HL-60 (cell line): Measurements from ENCODE around the gene CHIT1.

Source experiments
- GABPA ChIP-seq: IDR thresholded peaks from 2 replicates; pipeline ENCODE4 v1.6.1; 2012; ENCODE audit warnings: low read depth
- POLR2AphosphoS5 ChIP-seq: IDR thresholded peaks from 2 replicates; pipeline ENCODE4 v1.6.1; 2012; ENCODE audit warnings: low read depth
- SPI1 ChIP-seq: IDR thresholded peaks from 2 replicates; pipeline ENCODE4 v1.6.1; 2012; ENCODE audit warnings: low read depth, mild to moderate bottlenecking, borderline replicate concordance
- TF ChIP-seq, protein P1 (sequence below): IDR thresholded peaks from one replicate; pipeline ENCODE4 v1.5.1; 2011; ENCODE audit warnings: low read length, control low read depth, inconsistent platforms; ENCODE audit not compliant: insufficient read depth
- TF ChIP-seq, protein P2 (sequence below): IDR thresholded peaks from 2 replicates; pipeline ENCODE4 v1.6.1; 2012; ENCODE audit warnings: low read depth; ENCODE audit not compliant: insufficient replicate concordance

DNA sequence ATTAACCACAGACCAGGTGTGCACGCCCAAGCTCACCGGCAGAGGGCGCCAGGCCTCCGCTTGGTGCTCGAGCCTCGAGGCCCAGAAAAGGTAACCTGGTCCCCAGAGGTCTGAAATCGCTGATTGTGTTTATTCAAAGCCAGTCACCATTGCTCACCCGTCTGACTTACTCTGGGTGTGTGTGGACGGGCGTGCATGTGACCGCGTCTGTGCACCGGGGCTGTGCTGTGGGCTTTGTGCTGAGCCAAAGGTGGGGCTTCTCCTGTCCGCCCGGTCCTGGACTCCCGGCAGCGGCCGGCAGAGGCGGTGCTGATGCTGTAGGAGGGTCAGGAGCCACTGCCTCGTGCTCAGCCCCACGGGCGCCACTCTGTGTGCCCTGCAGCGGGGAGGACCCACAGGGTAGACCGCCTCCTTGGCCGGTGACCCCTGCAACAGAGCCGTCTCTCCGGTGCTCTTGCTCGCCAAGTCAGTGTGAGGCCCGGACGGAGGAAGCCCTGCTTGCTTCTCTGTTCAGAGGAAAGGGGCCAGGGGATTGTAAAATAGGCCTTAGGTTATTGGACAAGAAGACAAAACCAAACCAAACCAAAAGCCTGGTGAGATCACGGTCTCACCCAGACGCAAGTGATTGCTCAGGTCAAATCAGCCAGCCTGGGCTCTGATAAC, 43.9 kb upstream of the CHIT1 start:
- TF ChIP-seq, protein P1, sequence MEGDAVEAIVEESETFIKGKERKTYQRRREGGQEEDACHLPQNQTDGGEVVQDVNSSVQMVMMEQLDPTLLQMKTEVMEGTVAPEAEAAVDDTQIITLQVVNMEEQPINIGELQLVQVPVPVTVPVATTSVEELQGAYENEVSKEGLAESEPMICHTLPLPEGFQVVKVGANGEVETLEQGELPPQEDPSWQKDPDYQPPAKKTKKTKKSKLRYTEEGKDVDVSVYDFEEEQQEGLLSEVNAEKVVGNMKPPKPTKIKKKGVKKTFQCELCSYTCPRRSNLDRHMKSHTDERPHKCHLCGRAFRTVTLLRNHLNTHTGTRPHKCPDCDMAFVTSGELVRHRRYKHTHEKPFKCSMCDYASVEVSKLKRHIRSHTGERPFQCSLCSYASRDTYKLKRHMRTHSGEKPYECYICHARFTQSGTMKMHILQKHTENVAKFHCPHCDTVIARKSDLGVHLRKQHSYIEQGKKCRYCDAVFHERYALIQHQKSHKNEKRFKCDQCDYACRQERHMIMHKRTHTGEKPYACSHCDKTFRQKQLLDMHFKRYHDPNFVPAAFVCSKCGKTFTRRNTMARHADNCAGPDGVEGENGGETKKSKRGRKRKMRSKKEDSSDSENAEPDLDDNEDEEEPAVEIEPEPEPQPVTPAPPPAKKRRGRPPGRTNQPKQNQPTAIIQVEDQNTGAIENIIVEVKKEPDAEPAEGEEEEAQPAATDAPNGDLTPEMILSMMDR: peak; percentile 77
- TF ChIP-seq, protein P2, sequence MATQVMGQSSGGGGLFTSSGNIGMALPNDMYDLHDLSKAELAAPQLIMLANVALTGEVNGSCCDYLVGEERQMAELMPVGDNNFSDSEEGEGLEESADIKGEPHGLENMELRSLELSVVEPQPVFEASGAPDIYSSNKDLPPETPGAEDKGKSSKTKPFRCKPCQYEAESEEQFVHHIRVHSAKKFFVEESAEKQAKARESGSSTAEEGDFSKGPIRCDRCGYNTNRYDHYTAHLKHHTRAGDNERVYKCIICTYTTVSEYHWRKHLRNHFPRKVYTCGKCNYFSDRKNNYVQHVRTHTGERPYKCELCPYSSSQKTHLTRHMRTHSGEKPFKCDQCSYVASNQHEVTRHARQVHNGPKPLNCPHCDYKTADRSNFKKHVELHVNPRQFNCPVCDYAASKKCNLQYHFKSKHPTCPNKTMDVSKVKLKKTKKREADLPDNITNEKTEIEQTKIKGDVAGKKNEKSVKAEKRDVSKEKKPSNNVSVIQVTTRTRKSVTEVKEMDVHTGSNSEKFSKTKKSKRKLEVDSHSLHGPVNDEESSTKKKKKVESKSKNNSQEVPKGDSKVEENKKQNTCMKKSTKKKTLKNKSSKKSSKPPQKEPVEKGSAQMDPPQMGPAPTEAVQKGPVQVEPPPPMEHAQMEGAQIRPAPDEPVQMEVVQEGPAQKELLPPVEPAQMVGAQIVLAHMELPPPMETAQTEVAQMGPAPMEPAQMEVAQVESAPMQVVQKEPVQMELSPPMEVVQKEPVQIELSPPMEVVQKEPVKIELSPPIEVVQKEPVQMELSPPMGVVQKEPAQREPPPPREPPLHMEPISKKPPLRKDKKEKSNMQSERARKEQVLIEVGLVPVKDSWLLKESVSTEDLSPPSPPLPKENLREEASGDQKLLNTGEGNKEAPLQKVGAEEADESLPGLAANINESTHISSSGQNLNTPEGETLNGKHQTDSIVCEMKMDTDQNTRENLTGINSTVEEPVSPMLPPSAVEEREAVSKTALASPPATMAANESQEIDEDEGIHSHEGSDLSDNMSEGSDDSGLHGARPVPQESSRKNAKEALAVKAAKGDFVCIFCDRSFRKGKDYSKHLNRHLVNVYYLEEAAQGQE: no peak
- TF ChIP-seq GABPA (no peak), SPI1 (no peak), POLR2AphosphoS5 (no peak)
